GM12892 (cell line): Measurements from ENCODE around the gene SPG7.

Experiments
- POLR2A ChIP-seq: IDR thresholded peaks from 2 replicates; pipeline ENCODE4 v1.6.1; 2011; ENCODE audit warnings: low read depth, low read length, control low read depth
- POLR2AphosphoS5 ChIP-seq: IDR thresholded peaks from 2 replicates; pipeline ENCODE4 v1.6.1; 2011; ENCODE audit warnings: low read depth, low read length, control low read depth

DNA sequence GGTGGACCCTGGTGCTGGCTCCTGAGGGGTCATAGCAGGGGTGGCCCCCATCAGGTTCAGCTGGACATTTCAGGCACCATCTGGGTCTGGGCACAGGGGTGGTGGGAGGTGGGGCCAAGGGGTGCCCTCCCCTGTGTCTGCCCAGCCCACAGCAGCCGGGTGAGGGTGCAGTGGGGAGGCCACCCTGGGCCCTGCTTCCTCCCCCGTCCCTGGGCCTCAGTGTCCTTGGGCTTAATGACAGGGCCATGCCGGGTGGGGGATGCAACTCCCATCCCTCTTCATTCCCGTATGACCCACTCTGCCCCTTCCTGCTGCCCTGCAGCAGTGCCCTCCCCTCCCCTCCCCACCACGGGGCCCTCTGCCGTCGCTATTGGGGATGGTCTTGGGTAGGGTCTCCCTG, 78.0 kb downstream of the SPG7 start:
- TF ChIP-seq POLR2A (no peak), POLR2AphosphoS5 (no peak)
